PC-9 (cell line): ENCODE results near the gene AMMECR1. TPM values are rescaled to one million over a fixed set of nuclear protein-coding genes. Genes with fewer than 3 reads are reported as not detected.

Experiments
- BruUV-seq: library from RNA; stranded (reverse); fragments of 400-500 nt; replicated peaks from 2 replicates; lab custom pipeline; 2021; lab: Mats Ljungman, UMichigan
- CTCF ChIA-PET: fragments of 300-600 bp; sonication (Branson Sonifier 250); formaldehyde crosslinking; loops from one replicate; lab custom pipeline; 2022; ENCODE audit warnings: antibody characterized with exemption; lab: Charles Lee
- POLR2A ChIA-PET: fragments of 300-600 bp; sonication (Branson Sonifier 250); formaldehyde crosslinking; loops from one replicate; lab custom pipeline; 2022; ENCODE audit warnings: antibody characterized with exemption; ENCODE audit not compliant: unreplicated experiment; lab: Charles Lee
- DNase-seq, 2 experiments: peaks; one replicate each; pipeline versions ENCODE4 v3.0.0 to v3.0.0-alpha.2; 2015 to 2022; ENCODE audit warnings: mixed read lengths in 1 of 2
- H2AFZ ChIP-seq: fragments of 200-600 bp; sonication (generic); 2 replicates; pipeline ENCODE4 v1.8.1; 2017; ENCODE audit warnings: antibody characterized with exemption
- H3F3A ChIP-seq: fragments of 200-600 bp; sonication (generic); 2 replicates; pipeline ENCODE4 v1.8.1; 2017; ENCODE audit warnings: antibody characterized with exemption, mild to moderate bottlenecking, low read depth; ENCODE audit not compliant: insufficient read depth
- H3K27ac ChIP-seq: fragments of 200-600 bp; sonication (generic); 2 replicates; pipeline ENCODE4 v1.6.1; 2016; ENCODE audit warnings: mixed run types
- H3K27me3 ChIP-seq: fragments of 200-600 bp; sonication (generic); 2 replicates; pipeline ENCODE4 v1.6.1; 2016; ENCODE audit warnings: low read depth, mixed run types; ENCODE audit not compliant: insufficient read depth
- H3K36me3 ChIP-seq: fragments of 200-600 bp; sonication (generic); 2 replicates; pipeline ENCODE4 v1.6.1; 2016; ENCODE audit warnings: low read depth, mixed run types
- H3K4me1 ChIP-seq: fragments of 200-600 bp; sonication (generic); replicated peaks from 2 replicates; pipeline ENCODE4 v1.6.1; 2016; ENCODE audit warnings: mixed run types; ENCODE audit not compliant: insufficient read depth
- H3K4me2 ChIP-seq: fragments of 200-600 bp; sonication (generic); 2 replicates; pipeline ENCODE4 v1.6.1; 2017; ENCODE audit warnings: mixed run types
- H3K4me3 ChIP-seq: fragments of 200-600 bp; sonication (generic); 2 replicates; pipeline ENCODE4 v1.6.1; 2016; ENCODE audit warnings: mixed run types
- H3K79me2 ChIP-seq: fragments of 200-600 bp; sonication (generic); 2 replicates; pipeline ENCODE4 v1.6.1; 2017; ENCODE audit warnings: low read depth, mixed run types
- H3K9me2 ChIP-seq: fragments of 200-600 bp; sonication (generic); 2 replicates; pipeline ENCODE4 v1.8.1; 2017; ENCODE audit warnings: mild to moderate bottlenecking; ENCODE audit not compliant: insufficient read depth
- H3K9me3 ChIP-seq: fragments of 200-600 bp; sonication (generic); 2 replicates; pipeline ENCODE4 v1.8.1; 2016; ENCODE audit warnings: low read depth; ENCODE audit not compliant: insufficient read depth
- H4K20me1 ChIP-seq: fragments of 200-600 bp; sonication (generic); 2 replicates; pipeline ENCODE4 v1.8.1; 2017; ENCODE audit not compliant: insufficient read depth
- CTCF ChIP-seq: fragments of 200-600 bp; sonication (generic); conservative IDR thresholded peaks from 2 replicates; pipeline ENCODE4 v1.6.1; 2017; ENCODE audit warnings: mixed run types, antibody characterized with exemption, mild to moderate bottlenecking, moderate library complexity
- EZH2 ChIP-seq: fragments of 200-600 bp; sonication (generic); IDR thresholded peaks from 2 replicates; pipeline ENCODE4 v1.8.0; 2017; ENCODE audit warnings: antibody characterized with exemption, low read depth
- intact Hi-C: fragments of 100-400 bp; cut with micrococcal nuclease; formaldehyde crosslinking; loops from one replicate; pipeline ENCODE4 v1.10.0; 2022; ENCODE audit not compliant: unreplicated experiment
- total RNA-seq: library from RNA; stranded (reverse); gene quantifications from 2 replicates; pipeline ENCODE4 v1.2.3, GENCODE V29; 2021

Gene AMMECR1
- total RNA-seq, 1 experiment from 2014 or later: 35.4 TPM

- H3K27ac ChIP-seq: no peak overlapping the region
- no peak overlapping the region for H2AFZ ChIP-seq
- TF ChIP-seq CTCF (no peak), EZH2 (no peak)
- peaks cover 4% of the 10 kb centered on the region for H3F3A ChIP-seq
- 0 out of 2 replicates have a peak, but pooled peaks cover 6% of the 10 kb centered on the region for H3K36me3 ChIP-seq
- peaks cover 3% of the 10 kb centered on the region; the same call in 1 of the 2 replicates for H3K79me2 ChIP-seq
- H4K20me1 ChIP-seq: no peaks in the 10 kb centered on the region
- CTCF ChIA-PET: no interaction called here
- H3K4me1 ChIP-seq: no peaks in the 10 kb centered on the region
- H3K4me2 ChIP-seq: no peak overlapping the region
- H3K27me3 ChIP-seq: no peaks in the 10 kb centered on the region
- no TSS peak for BruUV-seq
- H3K4me3 ChIP-seq: no peak overlapping the region
- DNase-seq: no peak
- H3K9me2 ChIP-seq: no peaks in the 10 kb centered on the region
- intact Hi-C loops: no loop called here
- H3K9me3 ChIP-seq: no peaks in the 10 kb centered on the region
- POLR2A ChIA-PET: no interaction called here
Measured at GRCh38 chrX:110258552-110258951, 59.3 kb downstream of the AMMECR1 start.

- ChIA-PET CTCF (no interaction called here), POLR2A (no interaction called here)
- BruUV-seq: no TSS peak
- Histone ChIP-seq H3K27ac (no peak overlapping the region), H3F3A (peaks cover 4% of the 10 kb centered on the region), H3K79me2 (peaks cover 3% of the 10 kb centered on the region; the same call in 1 of the 2 replicates), H3K9me3 (no peaks in the 10 kb centered on the region), H3K27me3 (no peaks in the 10 kb centered on the region), H3K4me2 (no peak overlapping the region), H3K4me3 (no peak overlapping the region), H2AFZ (no peak overlapping the region), H3K9me2 (no peaks in the 10 kb centered on the region), H4K20me1 (no peaks in the 10 kb centered on the region), H3K4me1 (no peaks in the 10 kb centered on the region), H3K36me3 (0 out of 2 replicates have a peak, but pooled peaks cover 6% of the 10 kb centered on the region)
- intact Hi-C loops: no loop called here
- TF ChIP-seq CTCF (no peak), EZH2 (no peak)
- no peak for DNase-seq
Measured at GRCh38 chrX:110257889-110258288, 60.0 kb downstream of the AMMECR1 start.

GRCh38 chrX:110252711-110253110, 65.2 kb downstream of the AMMECR1 start:
- intact Hi-C loops: no loop called here
- Histone ChIP-seq H3K4me3 (no peak overlapping the region), H3K79me2 (peaks cover 9% of the 10 kb centered on the region; the same call in 1 of the 2 replicates), H3K4me1 (no peaks in the 10 kb centered on the region), H3K9me3 (no peaks in the 10 kb centered on the region), H3K9me2 (no peaks in the 10 kb centered on the region), H3K27me3 (no peaks in the 10 kb centered on the region), H3K27ac (no peak overlapping the region), H3F3A (no peaks in the 10 kb centered on the region; the same call in 1 of the 2 replicates), H4K20me1 (no peaks in the 10 kb centered on the region), H3K4me2 (no peak overlapping the region), H2AFZ (no peak overlapping the region), H3K36me3 (no peaks in the 10 kb centered on the region)
- no TSS peak for BruUV-seq
- CTCF ChIA-PET: no interaction called here
- TF ChIP-seq CTCF (no peak), EZH2 (no peak)
- POLR2A ChIA-PET: no interaction called here
- no peak for DNase-seq
